ENCODE data around the gene MRPL37. TPM values are rescaled to one million over a fixed set of nuclear protein-coding genes. Genes with fewer than 3 reads are reported as not detected.
A peak's percentile ranks its signal among the peaks of the same experiment; 100 is the strongest.

MRPL37 gene
- polyA plus RNA-seq (2013, experiment 1 of 2), result 104 TPM
- 99.5 TPM for polyA plus RNA-seq (2013, experiment 2 of 2)

DNA sequence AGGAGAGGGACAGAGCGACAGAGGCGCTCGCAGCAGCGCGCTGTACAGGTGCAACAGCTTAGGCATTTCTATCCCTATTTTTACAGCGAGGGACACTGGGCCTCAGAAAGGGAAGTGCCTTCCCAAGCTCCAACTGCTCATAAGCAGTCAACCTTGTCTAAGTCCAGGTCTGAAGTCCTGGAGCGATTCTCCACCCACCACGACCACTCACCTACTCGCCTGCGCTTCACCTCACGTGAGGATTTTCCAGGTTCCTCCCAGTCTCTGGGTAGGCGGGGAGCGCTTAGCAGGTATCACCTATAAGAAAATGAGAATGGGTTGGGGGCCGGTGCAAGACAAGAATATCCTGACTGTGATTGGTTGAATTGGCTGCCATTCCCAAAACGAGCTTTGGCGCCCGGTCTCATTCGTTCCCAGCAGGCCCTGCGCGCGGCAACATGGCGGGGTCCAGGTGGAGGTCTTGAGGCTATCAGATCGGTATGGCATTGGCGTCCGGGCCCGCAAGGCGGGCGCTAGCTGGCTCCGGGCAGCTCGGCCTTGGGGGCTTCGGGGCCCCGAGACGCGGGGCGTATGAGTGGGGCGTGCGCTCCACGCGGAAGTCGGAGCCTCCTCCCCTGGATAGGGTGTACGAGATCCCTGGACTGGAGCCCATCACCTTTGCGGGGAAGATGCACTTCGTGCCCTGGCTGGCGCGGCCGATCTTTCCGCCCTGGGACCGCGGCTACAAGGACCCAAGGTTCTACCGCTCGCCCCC, at the start of gene MRPL37, which contains the start of gene CYB5RL:
Gene MRPL37, plus strand, starts transcription at position 403 of the 754 bp plus-strand sequence. Its CDS starts 77 bp downstream, at position 480.
Gene CYB5RL, minus strand, starts transcription at position 266 of the 754 bp plus-strand sequence. CDS start 4,414 bp downstream, outside the sequence.
- Histone ChIP-seq H3K27ac (ENCODE audit: low read depth, low read length) (peak within 1 kb of the TSS; percentile 48), H3K36me3 (ENCODE audit: insufficient read depth, low read length) (peaks cover 20% of the 10 kb centered on the region), H3K4me3 (ENCODE audit: low read length) (peak within 1 kb of the TSS; percentile 76), H3K9me3 (ENCODE audit: insufficient read depth, low read depth, low read length) (no peaks in the 10 kb centered on the region), H3K27me3 (ENCODE audit: insufficient read depth, low read length) (no peaks in the 10 kb centered on the region; the same call in 1 of the 2 replicates), H3K4me1 (ENCODE audit: insufficient read depth, low read length) (peaks cover 13% of the 10 kb centered on the region; the same call in 1 of the 2 replicates), H3K9ac (ENCODE audit: low read depth, low read length) (peak within 1 kb of the TSS; percentile 83)
- WGBS, result under 1% methylated on average over 51 of the region's 51 CpGs

DNA sequence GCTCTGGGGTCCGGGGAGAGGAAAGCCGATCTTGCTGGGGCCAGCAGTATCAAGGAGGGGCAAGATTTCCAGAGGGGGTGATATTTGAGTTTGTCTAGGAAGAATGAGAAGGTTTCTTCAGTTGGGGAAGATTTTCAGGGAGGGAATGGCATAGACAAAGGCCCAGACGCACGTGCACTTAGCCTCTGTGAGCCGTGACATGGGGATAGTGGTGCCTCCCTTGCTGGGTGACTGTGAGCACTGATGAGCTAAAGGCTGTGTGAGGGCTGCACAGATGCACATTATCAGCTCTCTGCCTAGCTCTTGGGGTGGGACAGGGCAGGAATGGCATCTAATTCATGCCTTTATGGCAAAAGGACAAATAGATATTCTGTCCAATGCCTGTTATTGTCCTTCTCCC, 49.0 kb upstream of the MRPL37 start:
- no peaks in the 10 kb centered on the region for H3K9me3 ChIP-seq (ENCODE audit: insufficient read depth, low read depth, low read length)
- H3K27ac ChIP-seq (ENCODE audit: low read depth, low read length), result no peak overlapping the region
- no peaks in the 10 kb centered on the region for H3K27me3 ChIP-seq (ENCODE audit: insufficient read depth, low read length)
- H3K4me1 ChIP-seq (ENCODE audit: insufficient read depth, low read length), result no peaks in the 10 kb centered on the region
- no peak overlapping the region for H3K4me3 ChIP-seq (ENCODE audit: low read length)
- H3K9ac ChIP-seq (ENCODE audit: low read depth, low read length), result no peak overlapping the region
- 86% methylated on average over 5 of the region's 5 CpGs for WGBS
- no peaks in the 10 kb centered on the region for H3K36me3 ChIP-seq (ENCODE audit: insufficient read depth, low read length)

DNA sequence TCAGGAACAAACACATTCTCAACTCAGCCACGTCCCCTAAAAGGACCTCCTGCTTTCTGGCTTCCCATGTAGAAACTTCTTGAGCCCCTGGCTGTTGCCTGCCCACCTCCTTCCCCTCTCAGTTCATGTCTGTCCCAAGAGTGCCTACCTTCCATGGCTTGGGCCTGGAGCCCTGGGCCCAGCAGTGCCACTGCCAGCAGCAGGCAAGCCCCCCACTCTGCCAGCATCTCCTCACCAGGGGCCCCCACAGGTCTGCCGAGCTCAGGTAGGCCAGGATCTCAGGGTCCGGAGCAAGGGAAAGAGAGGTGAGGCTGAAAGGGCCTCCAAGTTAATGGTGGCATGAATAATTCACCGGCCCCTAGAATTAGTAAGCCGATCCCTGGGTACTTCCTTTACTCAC, 47.3 kb upstream of the MRPL37 start, which contains the start of gene CDCP2:
Gene CDCP2, minus strand, starts transcription at position 305 of the 400 bp plus-strand sequence. Its CDS starts 78 bp downstream, at position 227.
- H3K4me1 ChIP-seq (ENCODE audit: insufficient read depth, low read length), result no peaks in the 10 kb centered on the region
- H3K27me3 ChIP-seq (ENCODE audit: insufficient read depth, low read length), result no peaks in the 10 kb centered on the region
- H3K36me3 ChIP-seq (ENCODE audit: insufficient read depth, low read length), result no peaks in the 10 kb centered on the region
- H3K9ac ChIP-seq (ENCODE audit: low read depth, low read length), result no peak within 1 kb of the TSS
- H3K9me3 ChIP-seq (ENCODE audit: insufficient read depth, low read depth, low read length), result no peaks in the 10 kb centered on the region
- H3K27ac ChIP-seq (ENCODE audit: low read depth, low read length), result no peak within 1 kb of the TSS
- 95% methylated on average over 5 of the region's 5 CpGs for WGBS
- H3K4me3 ChIP-seq (ENCODE audit: low read length), result no peak within 1 kb of the TSS

DNA sequence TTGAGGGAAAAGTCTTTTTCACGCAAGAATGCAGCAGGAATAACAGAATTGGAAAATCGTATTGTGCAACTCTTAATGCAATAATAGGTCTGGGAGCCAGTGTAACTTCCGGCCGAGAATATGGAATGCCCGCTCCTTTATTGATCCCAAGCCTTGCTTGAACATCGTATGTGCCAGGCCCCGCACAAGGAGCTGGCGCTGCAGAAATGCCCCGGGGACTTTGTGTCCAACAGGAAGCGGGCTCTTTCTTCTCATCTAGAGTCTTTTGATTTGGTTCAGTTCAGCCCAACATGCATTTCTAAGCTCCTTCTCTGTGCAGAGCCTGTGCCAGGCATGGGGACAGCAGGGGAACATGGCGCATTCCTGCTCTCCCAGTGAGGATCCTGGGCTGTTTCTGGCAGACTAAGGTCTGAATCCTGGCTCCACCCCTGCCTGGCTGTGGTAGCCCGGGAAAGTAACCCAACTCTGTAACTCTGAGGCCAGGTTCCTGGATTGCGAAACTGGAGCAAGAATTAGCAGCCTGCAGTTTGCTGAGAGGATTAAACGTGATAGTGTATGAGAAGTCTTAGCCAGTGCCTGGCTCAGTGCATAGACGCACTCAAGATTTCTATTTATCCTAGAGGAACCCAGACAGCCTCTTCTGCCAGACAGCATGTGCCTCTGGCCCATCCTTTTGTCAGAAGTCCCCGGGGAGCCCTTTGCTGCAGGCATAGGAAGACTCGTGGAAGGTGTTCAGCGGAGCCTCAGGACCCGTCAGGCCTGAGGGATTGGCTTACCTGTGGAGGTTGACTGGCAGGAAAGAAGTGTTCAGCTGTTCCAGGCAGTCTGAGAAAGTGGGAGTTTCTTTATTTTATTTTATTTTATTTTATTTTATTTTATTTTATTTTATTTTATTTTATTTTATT, 46.2 kb upstream of the MRPL37 start:
- H3K4me1 ChIP-seq (ENCODE audit: insufficient read depth, low read length), result no peaks in the 10 kb centered on the region
- 79% methylated on average over 19 of the region's 19 CpGs for WGBS
- H3K9me3 ChIP-seq (ENCODE audit: insufficient read depth, low read depth, low read length), result no peaks in the 10 kb centered on the region
- H3K27ac ChIP-seq (ENCODE audit: low read depth, low read length), result no peak overlapping the region
- no peaks in the 10 kb centered on the region for H3K27me3 ChIP-seq (ENCODE audit: insufficient read depth, low read length)
- H3K4me3 ChIP-seq (ENCODE audit: low read length), result no peak overlapping the region
- H3K9ac ChIP-seq (ENCODE audit: low read depth, low read length), result no peak overlapping the region
- no peaks in the 10 kb centered on the region for H3K36me3 ChIP-seq (ENCODE audit: insufficient read depth, low read length)

DNA sequence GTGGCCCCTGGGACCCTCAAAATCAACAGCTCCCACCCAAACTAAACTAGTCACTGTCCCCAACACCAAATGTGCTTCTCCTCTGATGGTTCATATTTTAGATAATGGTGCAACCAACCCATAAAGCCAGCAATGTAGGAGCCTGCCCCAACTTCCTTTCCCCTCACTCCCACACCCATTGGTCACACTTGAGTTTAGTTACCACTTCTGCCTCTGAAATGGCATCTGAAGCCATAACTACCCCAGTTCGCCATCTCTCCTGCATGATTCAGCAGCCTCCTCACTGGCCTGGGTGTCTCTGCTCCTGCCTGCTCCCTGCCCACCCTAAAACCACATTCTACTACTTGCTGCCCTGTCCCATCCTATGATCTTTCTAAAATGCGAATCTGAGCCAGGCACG, 43.8 kb upstream of the MRPL37 start:
- Histone ChIP-seq H3K4me1 (ENCODE audit: insufficient read depth, low read length) (no peaks in the 10 kb centered on the region), H3K9me3 (ENCODE audit: insufficient read depth, low read depth, low read length) (no peaks in the 10 kb centered on the region), H3K4me3 (ENCODE audit: low read length) (no peak overlapping the region), H3K9ac (ENCODE audit: low read depth, low read length) (no peak overlapping the region), H3K36me3 (ENCODE audit: insufficient read depth, low read length) (no peaks in the 10 kb centered on the region), H3K27ac (ENCODE audit: low read depth, low read length) (no peak overlapping the region), H3K27me3 (ENCODE audit: insufficient read depth, low read length) (no peaks in the 10 kb centered on the region)
- 84% methylated on average over 3 of the region's 3 CpGs for WGBS

DNA sequence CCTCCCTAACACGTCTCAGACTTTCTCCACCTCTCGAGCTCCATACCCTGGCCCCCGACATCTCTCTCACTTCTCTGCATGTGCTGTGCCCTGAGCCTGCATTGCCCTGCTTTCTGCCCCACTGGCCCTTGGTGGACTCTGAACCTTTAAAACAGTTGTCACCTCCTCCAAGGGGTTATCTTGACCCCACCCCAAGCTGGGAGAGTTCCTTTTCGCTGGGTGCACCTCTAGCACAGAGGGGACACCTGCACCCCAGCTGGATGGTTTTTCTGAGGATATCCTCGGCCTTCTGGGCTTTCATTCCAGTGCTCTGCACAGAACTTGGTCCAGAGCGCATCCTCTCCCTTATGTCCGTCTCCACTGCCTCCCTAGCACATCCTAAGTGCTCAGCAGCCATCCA, 43.0 kb upstream of the MRPL37 start:
- H3K9ac ChIP-seq (ENCODE audit: low read depth, low read length), result no peak overlapping the region
- no peaks in the 10 kb centered on the region for H3K36me3 ChIP-seq (ENCODE audit: insufficient read depth, low read length)
- no peak overlapping the region for H3K27ac ChIP-seq (ENCODE audit: low read depth, low read length)
- H3K27me3 ChIP-seq (ENCODE audit: insufficient read depth, low read length), result no peaks in the 10 kb centered on the region
- H3K9me3 ChIP-seq (ENCODE audit: insufficient read depth, low read depth, low read length), result no peaks in the 10 kb centered on the region
- 86% methylated on average over 7 of the region's 7 CpGs for WGBS
- H3K4me1 ChIP-seq (ENCODE audit: insufficient read depth, low read length), result no peaks in the 10 kb centered on the region
- H3K4me3 ChIP-seq (ENCODE audit: low read length), result no peak overlapping the region

DNA sequence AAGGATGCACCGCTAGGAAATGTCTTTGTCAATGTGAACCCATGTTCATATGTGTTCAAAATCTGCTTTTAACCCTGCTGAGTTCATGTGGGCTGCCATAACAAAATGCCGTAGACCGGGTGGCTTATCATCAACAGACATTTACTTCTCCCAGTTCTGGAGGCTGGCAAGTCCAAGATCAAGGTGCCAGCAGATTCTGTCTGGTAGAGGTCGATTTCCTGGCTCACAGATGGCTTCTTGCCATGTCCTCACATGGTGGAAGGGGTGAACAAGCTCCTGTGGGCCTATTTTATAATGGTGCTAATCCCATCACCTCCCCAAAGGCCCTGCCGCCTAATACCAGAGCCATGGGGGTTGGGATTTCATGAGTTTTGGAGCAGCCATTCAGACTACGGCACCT, 42.6 kb upstream of the MRPL37 start:
- Histone ChIP-seq H3K4me3 (ENCODE audit: low read length) (no peak overlapping the region), H3K9ac (ENCODE audit: low read depth, low read length) (no peak overlapping the region), H3K9me3 (ENCODE audit: insufficient read depth, low read depth, low read length) (no peaks in the 10 kb centered on the region), H3K27me3 (ENCODE audit: insufficient read depth, low read length) (no peaks in the 10 kb centered on the region), H3K36me3 (ENCODE audit: insufficient read depth, low read length) (no peaks in the 10 kb centered on the region), H3K27ac (ENCODE audit: low read depth, low read length) (no peak overlapping the region), H3K4me1 (ENCODE audit: insufficient read depth, low read length) (no peaks in the 10 kb centered on the region)
- WGBS, result 87% methylated on average over 6 of the region's 6 CpGs

DNA sequence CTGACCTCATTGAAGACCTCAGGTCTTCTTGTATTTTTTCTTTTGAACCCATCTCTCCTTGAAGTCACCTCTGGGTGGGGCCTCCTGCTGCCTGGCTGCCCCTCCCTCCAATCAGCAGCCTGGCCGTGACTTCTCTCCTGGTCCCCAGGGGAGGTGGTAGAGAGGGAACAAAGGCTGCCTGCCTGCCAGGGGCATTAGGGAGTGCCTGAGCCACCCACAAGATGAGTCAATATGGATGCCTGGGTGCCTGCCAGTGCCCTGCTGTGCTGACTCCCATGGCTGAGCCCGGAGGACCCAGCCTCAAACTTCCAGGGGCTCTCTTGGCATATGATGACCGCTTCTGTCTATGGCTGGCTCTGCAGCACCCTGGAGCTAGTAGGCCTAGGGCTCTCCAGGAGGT, 41.9 kb upstream of the MRPL37 start:
- Histone ChIP-seq H3K9ac (ENCODE audit: low read depth, low read length) (no peak overlapping the region), H3K9me3 (ENCODE audit: insufficient read depth, low read depth, low read length) (no peaks in the 10 kb centered on the region), H3K27ac (ENCODE audit: low read depth, low read length) (no peak overlapping the region), H3K36me3 (ENCODE audit: insufficient read depth, low read length) (no peaks in the 10 kb centered on the region), H3K4me3 (ENCODE audit: low read length) (no peak overlapping the region), H3K4me1 (ENCODE audit: insufficient read depth, low read length) (no peaks in the 10 kb centered on the region), H3K27me3 (ENCODE audit: insufficient read depth, low read length) (no peaks in the 10 kb centered on the region)
- WGBS, result 78% methylated on average over 3 of the region's 3 CpGs

DNA sequence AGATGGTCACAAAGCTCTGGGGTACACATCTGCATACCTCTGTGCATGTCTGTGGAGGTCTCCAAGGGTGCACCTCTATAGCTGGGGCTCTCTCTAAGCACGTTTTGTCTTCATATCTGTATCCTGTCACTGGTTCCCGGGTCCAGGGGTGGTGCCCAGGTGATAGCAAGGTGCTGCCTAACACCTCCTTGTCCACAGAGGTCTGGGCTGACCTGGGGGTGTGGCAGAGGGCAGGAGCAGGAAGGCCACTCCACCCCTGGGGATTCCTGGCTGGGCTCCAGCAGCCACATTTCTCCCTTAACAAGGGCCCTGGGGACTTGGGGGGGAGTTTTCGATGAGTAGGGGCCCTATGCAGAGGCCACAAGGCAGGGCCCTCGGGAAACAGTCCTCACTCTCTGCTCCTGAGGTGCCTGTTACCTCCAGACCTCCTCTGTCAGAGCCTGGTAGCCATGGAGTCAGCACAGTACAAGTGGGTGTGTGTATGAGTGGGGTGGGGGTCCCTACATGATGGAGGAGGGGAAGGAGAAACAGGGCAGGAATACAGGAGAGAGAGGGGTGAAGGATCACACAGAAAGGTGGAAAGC, 40.1 kb upstream of the MRPL37 start:
- 81% methylated on average over 4 of the region's 4 CpGs for WGBS

DNA sequence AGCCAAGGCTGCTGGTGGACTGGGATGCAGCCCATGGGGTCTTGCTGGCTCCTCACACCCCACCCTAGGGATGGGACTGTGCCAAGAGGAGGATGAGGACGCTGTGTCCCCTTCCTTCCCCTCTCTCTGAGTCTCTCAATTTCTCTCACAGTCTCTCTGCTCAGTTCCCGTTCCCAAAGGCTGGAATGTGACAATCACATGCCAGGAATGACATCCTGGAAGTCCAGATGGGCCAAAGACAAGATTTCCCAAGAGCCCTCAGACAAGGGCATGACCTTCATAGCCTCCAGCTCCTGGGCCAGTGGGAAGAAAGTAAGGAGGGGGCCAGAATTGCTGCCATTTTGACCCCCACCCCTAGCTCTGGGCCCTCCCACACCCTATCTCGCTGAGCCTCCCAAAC, 39.6 kb upstream of the MRPL37 start:
- WGBS, result 78% methylated on average over 3 of the region's 3 CpGs

More for the DNA sequence above, 40.1 kb upstream of the MRPL37 start:
- Histone ChIP-seq H3K27ac (ENCODE audit: low read depth, low read length) (no peak overlapping the region), H3K4me1 (ENCODE audit: insufficient read depth, low read length) (no peaks in the 10 kb centered on the region), H3K4me3 (ENCODE audit: low read length) (no peak overlapping the region), H3K9me3 (ENCODE audit: insufficient read depth, low read depth, low read length) (no peaks in the 10 kb centered on the region), H3K36me3 (ENCODE audit: insufficient read depth, low read length) (no peaks in the 10 kb centered on the region), H3K27me3 (ENCODE audit: insufficient read depth, low read length) (no peaks in the 10 kb centered on the region), H3K9ac (ENCODE audit: low read depth, low read length) (no peak overlapping the region)

More for the DNA sequence above, 39.6 kb upstream of the MRPL37 start:
- H3K36me3 ChIP-seq (ENCODE audit: insufficient read depth, low read length), result no peaks in the 10 kb centered on the region
- no peaks in the 10 kb centered on the region for H3K9me3 ChIP-seq (ENCODE audit: insufficient read depth, low read depth, low read length)
- H3K27me3 ChIP-seq (ENCODE audit: insufficient read depth, low read length), result no peaks in the 10 kb centered on the region
- no peak overlapping the region for H3K27ac ChIP-seq (ENCODE audit: low read depth, low read length)
- H3K4me1 ChIP-seq (ENCODE audit: insufficient read depth, low read length), result no peaks in the 10 kb centered on the region
- no peak overlapping the region for H3K4me3 ChIP-seq (ENCODE audit: low read length)
- H3K9ac ChIP-seq (ENCODE audit: low read depth, low read length), result no peak overlapping the region
